ENCODE data around the gene CNOT3. TPM values are rescaled to one million over a fixed set of nuclear protein-coding genes. Genes with fewer than 3 reads are reported as not detected.
A peak's percentile ranks its signal among the peaks of the same experiment; 100 is the strongest.

CNOT3 gene
- total and polyA plus RNA-seq, 9 of the 15 experiments (the other 6 are each of a cell fraction or from before 2014, with no cell fraction given) = 0.27 to 60.4 (median 9.9) TPM

GRCh38 chr19:54102421-54103169, 35.0 kb upstream of the CNOT3 start, which contains the start of gene NDUFA3 (continued):
- TF ChIP-seq RREB1 (CRISPR knock-in tag; IDR thresholded peaks at IDR 0.05) (no peak), SREBF2 (CRISPR knock-in tag; IDR thresholded peaks at IDR 0.05) (no peak), NFRKB (IDR thresholded peaks at IDR 0.05; ENCODE audit: low read depth) (0 out of 2 replicates have a peak, but pooled peaks have one; percentile 32), AFF4 (CRISPR knock-in tag; IDR thresholded peaks at IDR 0.05) (no peak), ZFP1 (CRISPR knock-in tag; IDR thresholded peaks at IDR 0.05) (no peak), E2F1 (CRISPR knock-in tag; IDR thresholded peaks at IDR 0.05) (peak; percentile 21; the same call in 1 of the 2 replicates), HSF4 (CRISPR knock-in tag; IDR thresholded peaks at IDR 0.05; ENCODE audit: borderline replicate concordance) (no peak), HDGF (IDR thresholded peaks at IDR 0.05) (peak; percentile 100; the same call in 1 of the 2 replicates), GABPB2 (CRISPR knock-in tag; conservative IDR thresholded peaks at IDR 0.05) (no peak), KHSRP (IDR thresholded peaks at IDR 0.05) (no peak), ZNF780A (CRISPR knock-in tag; IDR thresholded peaks at IDR 0.05) (no peak), ZNF592 (IDR thresholded peaks at IDR 0.05) (no peak)

Data from K562 (cell line).